HuH-7 (cell line): ENCODE measurements around the gene ELANE.

Experiments
- DNase-seq: peaks from one replicate; pipeline ENCODE4 v3.0.0; 2011; ENCODE audit warnings: low spot score

ELANE gene

GRCh38 chr19:898663-899062 lies 46.6 kb downstream of the ELANE start:
- DNase-seq, result no peak

- no peak for DNase-seq
Observed at GRCh38 chr19:899336-900042, 47.4 kb downstream of the ELANE start.

GRCh38 chr19:900043-900301 lies 47.9 kb downstream of the ELANE start:
- DNase-seq, result no peak

- DNase-seq, result no peak
Observed at GRCh38 chr19:900302-901111, 48.4 kb downstream of the ELANE start.

- no peak for DNase-seq
Observed at GRCh38 chr19:901216-902092, 49.4 kb downstream of the ELANE start.

- no peak for DNase-seq
Observed at GRCh38 chr19:902093-902370, 49.9 kb downstream of the ELANE start.

GRCh38 chr19:902446-903226 lies 50.5 kb downstream of the ELANE start:
- no peak for DNase-seq

GRCh38 chr19:903266-903797 lies 51.2 kb downstream of the ELANE start:
- DNase-seq, result no peak

- no peak for DNase-seq
Observed at GRCh38 chr19:904545-904944, 52.4 kb downstream of the ELANE start.
